BJ (cell line): ENCODE measurements around the gene CTLA4. TPM values are rescaled to one million over a fixed set of nuclear protein-coding genes. Genes with fewer than 3 reads are reported as not detected.

Experiments
- CTCF ChIA-PET: fragments of 350-600 bp; formaldehyde crosslinking; extraction: SDS; loops from one replicate; lab custom pipeline; 2021; ENCODE audit warnings: antibody characterized with exemption, inconsistent platforms; lab: Yijun Ruan, JAX
- POLR2A ChIA-PET: fragments of 300-600 bp; sonication (Branson Sonifier 250); formaldehyde crosslinking; extraction: SDS; loops from one replicate; lab custom pipeline; 2021; ENCODE audit warnings: antibody characterized with exemption; lab: Charles Lee
- DNase-seq: peaks from one replicate; pipeline ENCODE4 v3.0.0-alpha.2; 2011; ENCODE audit warnings: low read depth
- H3K27me3 ChIP-seq: 2 replicates; pipeline ENCODE4 v1.6.0; 2011; ENCODE audit warnings: low read length; ENCODE audit not compliant: control insufficient read depth, insufficient read depth
- H3K36me3 ChIP-seq: 2 replicates; pipeline ENCODE4 v1.5.1; 2011; ENCODE audit warnings: low read length; ENCODE audit not compliant: control insufficient read depth, insufficient read depth
- H3K4me3 ChIP-seq: 2 replicates; pipeline ENCODE4 v1.5.1; 2011; ENCODE audit warnings: low read depth, mild to moderate bottlenecking, control low read depth, low read length
- CTCF ChIP-seq: IDR thresholded peaks from 2 replicates; pipeline ENCODE4 v1.5.1; 2011; ENCODE audit warnings: low read depth, mild to moderate bottlenecking, control low read depth, inconsistent platforms, low read length, moderate library complexity; ENCODE audit not compliant: insufficient read depth
- polyA plus RNA-seq: library from polyadenylated mRNA; depleted of rRNA; stranded (reverse); fragments of >200 nt; gene quantifications from 2 replicates; pipeline ENCODE4 v1.2.3, GENCODE V29; 2011

The CTLA4 gene
- polyA plus RNA-seq, 1 experiment = not detected

- Histone ChIP-seq H3K27me3 (no peaks in the 10 kb centered on the region; the same call in 1 of the 2 replicates), H3K36me3 (no peaks in the 10 kb centered on the region), H3K4me3 (no peak overlapping the region)
- ChIA-PET POLR2A (no interaction called here), CTCF (no interaction called here)
- no peak for TF ChIP-seq CTCF
- DNase-seq = no peak
These were observed 5.9 kb downstream of the CTLA4 start for GRCh38 chr2:203873461-203873860.

GRCh38 chr2:203873921-203874631, 6.5 kb downstream of the CTLA4 start:
- TF ChIP-seq CTCF = no peak
- H3K36me3 ChIP-seq = no peaks in the 10 kb centered on the region
- ChIA-PET CTCF (no interaction called here), POLR2A (no interaction called here)
- H3K4me3 ChIP-seq = no peak overlapping the region
- H3K27me3 ChIP-seq = no peaks in the 10 kb centered on the region; the same call in 1 of the 2 replicates
- DNase-seq = no peak

- DNase-seq = no peak
- CTCF ChIA-PET = interaction anchor here (1.5 kb wide), 1 partner anchor 14 kb away, joined by 4 read pairs; no protein-coding TSS in a partner anchor
- no peaks in the 10 kb centered on the region; the same call in 1 of the 2 replicates for H3K27me3 ChIP-seq
- no peak for TF ChIP-seq CTCF
- no peaks in the 10 kb centered on the region for H3K36me3 ChIP-seq
- no peak overlapping the region for H3K4me3 ChIP-seq
- POLR2A ChIA-PET = no interaction called here
These were observed 7.9 kb downstream of the CTLA4 start for GRCh38 chr2:203875471-203875870.

GRCh38 chr2:203876328-203876727, 8.8 kb downstream of the CTLA4 start:
- Histone ChIP-seq H3K36me3 (no peaks in the 10 kb centered on the region), H3K27me3 (no peaks in the 10 kb centered on the region), H3K4me3 (no peak overlapping the region)
- ChIA-PET POLR2A (interaction anchor here (0.7 kb wide), 1 partner anchor 14 kb away, joined by 3 read pairs; no protein-coding TSS in a partner anchor), CTCF (no interaction called here)
- TF ChIP-seq CTCF = no peak
- no peak for DNase-seq

GRCh38 chr2:203878063-203878462, 10.5 kb downstream of the CTLA4 start:
- Histone ChIP-seq H3K4me3 (no peak overlapping the region), H3K27me3 (no peaks in the 10 kb centered on the region), H3K36me3 (no peaks in the 10 kb centered on the region)
- POLR2A ChIA-PET = interaction anchor here (0.7 kb wide), 1 partner anchor 1149 kb away, joined by 3 read pairs; no protein-coding TSS in a partner anchor
- CTCF ChIA-PET = no interaction called here
- TF ChIP-seq CTCF = no peak
- DNase-seq = no peak
